ENCODE measurements around the gene DLEU7.

Gene DLEU7

GRCh38 chr13:50843257-50844083 lies at the start of gene DLEU7:
TSS of gene DLEU7 (minus strand) at chr13:50843692. CDS start at chr13:50843646, 46 bp downstream.
- no peak for DNase-seq (ENCODE audit: low read depth)

- no peak for DNase-seq (ENCODE audit: low read depth)
These were observed 48.9 kb upstream of the DLEU7 start for GRCh38 chr13:50892210-50892944.

DNA sequence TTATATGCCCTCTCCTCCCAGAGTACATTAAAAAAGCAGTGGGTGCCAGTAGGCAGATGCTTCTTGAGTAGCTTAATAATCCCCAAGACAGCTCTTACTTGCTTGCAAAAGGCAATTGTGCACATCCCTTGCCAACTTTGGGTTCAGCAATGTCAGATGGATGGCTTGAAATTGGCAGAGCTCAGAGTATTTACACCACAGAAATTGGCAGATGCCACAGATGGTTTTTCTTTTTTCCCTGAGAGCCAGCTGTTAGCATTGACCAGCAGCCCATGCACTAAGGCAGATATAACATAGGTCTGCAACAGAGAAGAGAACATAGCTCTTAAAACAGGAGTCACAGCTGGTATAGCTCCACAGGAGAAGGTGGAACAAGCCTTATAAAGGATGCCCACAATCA lies 47.7 kb upstream of the DLEU7 start:
- no peak for DNase-seq (ENCODE audit: low read depth)

DNA sequence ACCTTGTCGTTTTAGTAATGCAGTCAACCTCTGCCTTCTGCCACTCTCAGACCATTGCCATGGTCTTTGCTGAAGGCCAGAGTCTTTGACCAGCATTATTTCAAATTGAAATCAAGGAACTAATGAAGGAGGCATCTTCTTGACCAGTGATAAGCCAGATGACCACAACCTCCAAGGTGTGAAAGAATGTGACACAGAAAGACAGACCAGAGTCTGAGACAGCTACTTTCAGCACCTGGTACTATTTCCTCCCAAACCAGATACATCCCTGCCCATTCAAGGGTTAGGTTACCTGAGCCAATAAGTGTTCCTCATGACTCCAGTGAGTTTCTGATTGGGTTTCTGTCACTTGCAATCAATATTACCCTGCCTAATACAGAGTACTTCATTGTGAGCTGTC lies 45.8 kb upstream of the DLEU7 start:
- DNase-seq (ENCODE audit: low read depth) = no peak

DNA sequence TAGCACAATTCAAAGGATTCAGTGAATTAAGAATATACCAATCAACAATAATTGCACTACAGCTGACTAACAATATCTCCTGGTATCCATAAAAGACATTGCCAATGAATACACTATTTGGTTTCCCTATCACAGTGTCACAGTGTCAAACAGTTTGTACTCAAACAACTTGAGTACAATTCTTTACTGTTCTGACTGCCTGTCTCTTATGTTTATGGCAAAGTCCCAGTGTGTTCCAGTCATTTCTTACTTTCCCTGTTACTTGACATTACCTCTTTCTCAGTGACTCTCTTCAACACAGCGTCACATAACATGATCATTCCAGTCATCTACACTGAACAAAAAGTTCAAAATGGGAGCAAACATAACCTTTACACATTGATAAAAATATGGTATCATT lies 44.9 kb upstream of the DLEU7 start:
- DNase-seq (ENCODE audit: low read depth) = no peak

DNA sequence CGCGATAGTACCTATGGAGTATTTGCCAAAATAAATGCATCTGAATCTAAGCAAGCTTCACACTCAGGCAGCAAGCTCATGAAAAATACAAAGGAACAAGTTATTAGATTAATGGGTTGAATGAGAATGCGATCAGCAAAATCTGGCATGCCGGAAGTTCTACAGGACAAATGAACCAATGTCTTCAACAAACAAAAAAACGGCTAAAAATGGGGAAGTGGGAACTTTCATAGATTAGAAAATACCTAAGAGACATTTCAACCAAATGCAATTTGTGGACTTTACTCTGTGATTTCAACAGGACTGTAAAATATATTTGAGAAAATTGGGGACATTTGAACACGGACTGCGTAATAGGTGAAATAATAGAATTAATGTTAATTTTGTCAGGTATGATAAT lies 43.7 kb upstream of the DLEU7 start:
- no peak for DNase-seq (ENCODE audit: low read depth)

- no peak for DNase-seq (ENCODE audit: low read depth)
These were observed 40.8 kb upstream of the DLEU7 start for GRCh38 chr13:50884265-50884664.

DNA sequence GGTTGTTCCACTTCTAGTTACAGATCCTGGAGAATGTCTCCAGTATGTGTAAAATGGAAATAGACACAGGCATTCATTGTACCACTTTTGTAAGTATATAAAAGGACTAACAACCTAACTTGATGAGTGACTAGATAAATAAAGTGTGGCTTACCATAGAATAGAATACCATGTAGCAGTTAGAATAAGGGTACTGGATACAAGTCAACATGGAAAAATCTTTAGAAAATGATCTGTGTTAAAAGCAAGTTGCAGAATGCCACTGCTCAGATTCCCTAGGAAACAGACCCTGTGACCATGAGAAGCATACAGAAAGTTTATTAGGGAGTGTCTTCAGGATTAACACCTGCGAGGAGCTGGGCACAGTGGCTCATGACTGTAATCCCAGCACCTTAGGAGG lies 40.2 kb upstream of the DLEU7 start:
- no peak for DNase-seq (ENCODE audit: low read depth)

DNA sequence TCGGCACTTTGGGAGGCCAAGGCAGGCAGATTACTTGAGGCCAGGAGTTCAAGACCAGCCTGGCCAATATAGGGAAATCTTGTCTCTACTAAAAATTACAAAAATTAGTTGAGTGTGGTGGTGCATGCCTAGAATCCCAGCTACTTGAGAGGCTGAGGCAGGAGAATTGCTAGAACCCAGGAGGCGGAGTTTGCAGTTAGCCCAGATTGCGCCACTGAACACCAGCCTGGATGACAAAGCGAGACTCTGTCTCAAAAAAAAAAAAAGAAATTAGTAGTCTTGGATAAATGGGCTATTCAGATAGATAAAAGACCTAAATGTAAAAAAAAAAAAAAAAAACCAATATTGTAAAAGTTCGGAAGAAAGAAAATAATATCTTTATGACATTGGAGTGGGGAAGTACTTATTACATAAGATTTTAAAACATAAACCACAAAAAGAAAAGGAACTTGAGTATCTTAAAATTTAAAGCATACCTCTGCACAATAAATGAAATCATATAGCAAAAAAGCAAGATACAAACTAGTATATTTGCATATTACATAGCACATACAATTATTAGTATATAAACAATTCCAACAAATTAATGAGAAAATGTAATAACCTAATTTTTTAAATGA lies 39.4 kb upstream of the DLEU7 start:
- no peak for DNase-seq (ENCODE audit: low read depth)

DNA sequence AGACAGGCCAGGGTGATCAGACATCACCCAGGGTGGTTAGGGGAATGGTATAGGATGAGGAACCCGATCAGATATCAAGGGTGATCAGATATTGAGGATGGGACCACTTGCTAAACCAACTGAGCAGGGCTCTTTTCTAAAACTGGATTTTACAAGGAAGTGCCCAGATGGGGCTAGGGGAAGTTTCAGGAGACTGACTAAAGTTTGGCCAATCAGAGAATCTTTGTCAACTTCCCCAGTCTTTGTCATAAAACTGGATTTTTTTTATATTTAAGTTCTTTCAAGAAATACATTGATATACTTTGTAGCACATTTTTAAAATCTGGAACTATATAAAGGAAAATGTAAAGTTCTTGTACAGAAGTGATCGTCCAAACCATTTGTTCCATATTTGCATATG lies 30.5 kb upstream of the DLEU7 start:
- no peak for DNase-seq (ENCODE audit: low read depth)

DNA sequence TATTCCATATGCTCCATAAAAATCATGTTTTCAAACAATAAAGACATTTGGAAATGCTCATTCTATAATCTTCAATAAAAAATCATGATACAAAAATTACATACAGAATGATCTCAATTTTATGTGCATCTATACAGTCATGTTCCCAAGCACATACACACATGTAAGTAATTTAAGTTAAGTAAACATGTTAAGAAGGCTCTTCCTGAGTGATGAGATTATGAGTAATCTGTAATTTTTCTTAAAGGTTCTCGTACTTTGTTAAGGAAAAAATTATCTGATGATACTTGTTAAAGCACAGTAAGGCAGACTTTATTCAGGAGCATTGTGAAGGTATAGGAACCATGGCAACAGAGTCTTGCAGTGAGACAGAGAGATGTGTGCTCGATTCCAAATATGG lies 30.0 kb upstream of the DLEU7 start:
- no peak for DNase-seq (ENCODE audit: low read depth)

GRCh38 chr13:50871405-50871804 lies 27.9 kb upstream of the DLEU7 start:
- no peak for DNase-seq (ENCODE audit: low read depth)

DNA sequence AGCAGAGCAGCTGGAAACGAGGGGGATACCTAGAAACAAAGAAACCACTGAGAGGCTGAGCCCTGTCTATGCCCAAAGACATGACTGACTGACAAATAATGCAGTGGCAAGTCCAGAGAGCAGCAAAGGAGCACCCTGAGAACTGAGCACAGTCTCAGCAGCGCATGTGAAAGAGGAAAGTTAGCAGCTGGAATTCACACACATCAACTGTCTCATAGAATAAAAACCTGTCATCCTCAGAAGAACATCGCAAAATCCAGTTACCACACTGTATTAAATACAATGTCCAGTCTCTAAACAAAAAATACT lies 24.1 kb upstream of the DLEU7 start:
- no peak for DNase-seq (ENCODE audit: low read depth)

GRCh38 chr13:50866817-50867636 lies 23.5 kb upstream of the DLEU7 start:
- no peak for DNase-seq (ENCODE audit: low read depth)

DNA sequence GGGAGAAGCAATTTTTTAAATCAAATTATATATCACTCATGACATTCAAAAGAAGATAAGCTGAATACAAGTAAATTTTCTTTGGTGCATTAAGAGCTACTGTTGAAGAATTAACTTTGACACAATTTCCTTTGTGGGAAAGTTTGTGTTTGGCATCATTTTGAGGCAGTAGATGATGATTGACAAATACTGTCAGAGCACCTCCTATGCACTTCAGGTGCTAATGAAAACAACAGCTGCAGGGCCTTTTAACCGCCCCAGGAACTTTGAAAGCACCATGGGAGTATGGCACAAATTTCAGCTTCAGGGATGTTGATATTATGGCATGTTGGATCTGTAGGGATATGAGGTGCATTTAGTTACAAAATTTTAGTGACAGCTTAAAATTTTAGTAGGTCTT lies 21.0 kb upstream of the DLEU7 start:
- DNase-seq (ENCODE audit: low read depth) = no peak

GRCh38 chr13:50855681-50856080 lies 12.2 kb upstream of the DLEU7 start:
- DNase-seq (ENCODE audit: low read depth) = no peak

- no peak for DNase-seq (ENCODE audit: low read depth)
These were observed 7.0 kb upstream of the DLEU7 start for GRCh38 chr13:50850445-50850844.

GRCh38 chr13:50847501-50847900 lies 4.0 kb upstream of the DLEU7 start:
- no peak for DNase-seq (ENCODE audit: low read depth)

- DNase-seq (ENCODE audit: low read depth) = no peak
These were observed 3.5 kb upstream of the DLEU7 start for GRCh38 chr13:50846861-50847475.

GRCh38 chr13:50845211-50845610 lies 1.7 kb upstream of the DLEU7 start:
- no peak for DNase-seq (ENCODE audit: low read depth)

DNA sequence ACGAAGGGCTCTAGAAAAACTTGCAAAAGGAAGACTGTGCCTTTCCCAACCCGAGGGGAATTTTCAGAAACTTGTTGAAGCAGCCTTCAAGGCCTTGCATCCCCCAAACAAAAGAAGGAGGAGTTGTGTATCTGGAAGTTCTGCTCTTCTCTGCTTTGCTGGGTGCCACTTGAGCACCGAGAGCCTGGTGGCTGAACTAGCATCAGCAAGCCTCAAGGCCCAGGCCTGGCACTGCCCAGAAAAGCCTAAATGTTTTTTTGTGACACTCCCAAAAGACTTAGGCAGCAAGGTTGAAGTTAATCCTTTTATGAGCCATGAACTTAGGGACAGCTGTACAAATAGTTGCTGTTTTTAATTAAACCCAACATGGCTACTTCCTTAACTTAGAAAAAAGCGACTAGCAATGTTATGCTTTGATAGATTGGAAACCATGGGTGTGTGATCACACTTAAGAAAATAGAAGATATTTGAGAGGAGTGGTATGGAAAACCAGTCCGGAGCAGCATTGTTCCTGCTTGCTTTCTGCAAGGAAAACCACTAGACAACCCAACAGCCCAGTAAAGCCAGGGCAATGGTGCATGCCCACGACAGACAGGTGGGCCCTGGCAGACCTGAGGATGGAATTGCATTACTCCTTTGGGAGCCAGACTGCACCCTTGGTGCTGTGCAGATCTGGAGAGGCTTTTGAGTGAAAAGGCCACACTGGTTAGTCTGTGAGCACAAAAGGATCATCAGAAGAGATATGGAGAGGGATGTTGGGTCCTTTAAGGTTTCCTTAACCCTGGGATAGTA lies 788 bp upstream of the DLEU7 start:
- no peak for DNase-seq (ENCODE audit: low read depth)
